ENCODE data around the gene PTPRJ.

GRCh38 chr11:48079596-48079995 lies 99.2 kb downstream of the PTPRJ start:
- TF ChIP-seq CTCF (IDR thresholded peaks at IDR 0.05; ENCODE audit: poor library complexity, severe bottlenecking) (no peak), TAF1 (IDR thresholded peaks at IDR 0.05; ENCODE audit: low read depth) (no peak), EZH2 (IDR thresholded peaks at IDR 0.05; ENCODE audit: borderline replicate concordance, insufficient read depth, low read length, poor library complexity, severe bottlenecking) (no peak), EP300 (conservative IDR thresholded peaks at IDR 0.05; ENCODE audit: poor library complexity, severe bottlenecking) (no peak), POLR2AphosphoS5 (IDR thresholded peaks at IDR 0.05) (no peak), REST (IDR thresholded peaks at IDR 0.05; ENCODE audit: borderline replicate concordance) (no peak), MXI1 (conservative IDR thresholded peaks at IDR 0.05; ENCODE audit: poor library complexity, severe bottlenecking) (no peak), RAD21 (conservative IDR thresholded peaks at IDR 0.05) (no peak), SMC3 (conservative IDR thresholded peaks at IDR 0.05; ENCODE audit: poor library complexity) (no peak)
